Astrocyte (in vitro differentiated cells and primary cell): ENCODE data around the gene COL5A1.

Experiments used
- CTCF ChIP-seq: IDR thresholded peaks from 2 replicates; pipeline ENCODE4 v1.5.1; 2011; ENCODE audit warnings: low read depth, mild to moderate bottlenecking, inconsistent platforms, low read length, moderate library complexity; ENCODE audit not compliant: insufficient read depth
- EZH2 ChIP-seq: IDR thresholded peaks from 2 replicates; pipeline ENCODE4 v1.6.1; 2012; ENCODE audit warnings: mild to moderate bottlenecking, low read length, inconsistent platforms; ENCODE audit not compliant: insufficient read depth

- TF ChIP-seq CTCF, result no peak
- TF ChIP-seq EZH2, result no peak
These were observed 4.2 kb downstream of the COL5A1 start for GRCh38 chr9:134645607-134646365.
